Tibial nerve (tissue), 4 donors: ENCODE results near the gene PHAF1. TPM values are rescaled to one million over a fixed set of nuclear protein-coding genes. Genes with fewer than 3 reads are reported as not detected.
"Not testable (repeated sequence)": the region's sequence is repeated elsewhere in the genome, so short reads cannot be mapped to it uniquely, and the experiment has no call there.

ENCODE experiments used
- DNase-seq, 2 donors: peaks; one replicate each; pipeline ENCODE4 v3.0.0-alpha.2; 2019; ENCODE audit warnings: low spot score in 2 of 2
- H3K27ac ChIP-seq, 4 donors: fragments of 200-600 bp; sonication (generic) in 3 of 4; one replicate each; pipeline ENCODE4 v1.5.1; 2017 to 2019; ENCODE audit warnings: mild to moderate bottlenecking in 1 of 4
- H3K27me3 ChIP-seq, 2 donors: fragments of 200-600 bp; sonication (generic) in 1 of 2; one replicate each; pipeline versions ENCODE4 v1.5.1 to v1.6.0; 2017 to 2019
- H3K36me3 ChIP-seq, 3 donors: fragments of 200-600 bp; sonication (generic); one replicate each; pipeline ENCODE4 v1.5.1; 2018 to 2019
- H3K4me1 ChIP-seq, 4 donors: fragments of 200-600 bp; sonication (generic) in 3 of 4; one replicate each; pipeline ENCODE4 v1.5.1; 2017 to 2019
- H3K4me3 ChIP-seq, 4 donors: fragments of 200-600 bp; sonication (generic) in 3 of 4; one replicate each; pipeline ENCODE4 v1.5.1; 2017 to 2019; ENCODE audit warnings: mild to moderate bottlenecking in 1 of 4, moderate library complexity in 1 of 4
- H3K9me3 ChIP-seq, 4 donors: fragments of 200-600 bp; sonication (generic) in 3 of 4; one replicate each; pipeline ENCODE4 v1.5.1; 2017 to 2019
- CTCF ChIP-seq, 5 experiments: fragments of 200-600 bp in 3 of 5; fragments of 450-650 bp in 2 of 5; sonication (generic) in 3 of 5; IDR thresholded peaks; one replicate each; pipeline ENCODE4 v1.5.1; 2016 to 2019; ENCODE audit warnings: antibody characterized with exemption in 5 of 5, mild to moderate bottlenecking in 3 of 5, moderate library complexity in 2 of 5
- EP300 ChIP-seq, 2 donors: sonication (generic); formaldehyde crosslinking; IDR thresholded peaks; one replicate each; pipeline ENCODE4 v1.6.1; 2017; ENCODE audit warnings: antibody characterized with exemption in 2 of 2, mild to moderate bottlenecking in 1 of 2
- POLR2A ChIP-seq, 2 donors: fragments of 450-650 bp; IDR thresholded peaks; one replicate each; pipeline ENCODE4 v1.6.1; 2017; ENCODE audit warnings: antibody characterized with exemption in 2 of 2, mild to moderate bottlenecking in 2 of 2, moderate library complexity in 2 of 2
- WGBS, 2 donors: methylation state at CpG; one replicate each; pipeline ENCODE4 v1.1.5; 2018; 5-methylcytosine and 5-hydroxymethylcytosine counted together
- total RNA-seq, 4 donors: library from RNA; depleted of rRNA; stranded (reverse); fragments of >200 nt; gene quantifications; one replicate each; pipeline ENCODE4 v1.1.0, GENCODE V29; 2016

PHAF1 gene
- total RNA-seq, 4 donors from 2014 or later: 22.2 to 34.5 (median 28.1) TPM

GRCh38 chr16:67116388-67117311, 6.9 kb downstream of the PHAF1 start:
- TF ChIP-seq POLR2A (IDR thresholded peaks at IDR 0.05) (no peak), EP300 (IDR thresholded peaks at IDR 0.05) (no peak), CTCF (IDR thresholded peaks at IDR 0.05) (no peak)
- Histone ChIP-seq H3K36me3 (peaks cover 0 to 30% (median 4%) of the 10 kb centered on the region in 3 donors), H3K4me1 (peaks cover 0 to 46% (median 5%) of the 10 kb centered on the region in 4 donors)

GRCh38 chr16:67117716-67118115, 8.0 kb downstream of the PHAF1 start:
- Histone ChIP-seq H3K4me1 (peaks cover 0 to 36% (median 3%) of the 10 kb centered on the region in 4 donors), H3K36me3 (peaks cover 0 to 39% (median 9%) of the 10 kb centered on the region in 3 donors), H3K27ac (no peak overlapping the region), H3K27me3 (no peaks in the 10 kb centered on the region), H3K9me3 (no peaks in the 10 kb centered on the region), H3K4me3 (no peak overlapping the region)
- 96% methylated on average over 9 of the region's 9 CpGs for WGBS, 2 donors
- no peak for DNase-seq
- TF ChIP-seq CTCF (IDR thresholded peaks at IDR 0.05) (no peak), POLR2A (IDR thresholded peaks at IDR 0.05) (no peak), EP300 (IDR thresholded peaks at IDR 0.05) (no peak)

More at GRCh38 chr16:67116388-67117311, 6.9 kb downstream of the PHAF1 start:
- peak overlapping the region in 2 of 4 donors; percentile 38 to 59 for H3K27ac ChIP-seq
- no peaks in the 10 kb centered on the region for H3K9me3 ChIP-seq
- H3K4me3 ChIP-seq: no peak overlapping the region
- H3K27me3 ChIP-seq: no peaks in the 10 kb centered on the region
- 75 to 80% methylated on average over 13 of the region's 13 CpGs for WGBS, 2 donors
- DNase-seq: no peak

- no peak overlapping the region for H3K4me3 ChIP-seq
- no peaks in the 10 kb centered on the region for H3K9me3 ChIP-seq
- no peak for DNase-seq
- H3K27me3 ChIP-seq: no peaks in the 10 kb centered on the region
- H3K27ac ChIP-seq: no peak overlapping the region
- 83 to 89% methylated on average over 5 of the region's 5 CpGs for WGBS, 2 donors
- peaks cover 0 to 20% (median 3%) of the 10 kb centered on the region in 4 donors for H3K4me1 ChIP-seq
- H3K36me3 ChIP-seq: peaks cover 0 to 51% (median 9%) of the 10 kb centered on the region in 3 donors
- TF ChIP-seq POLR2A (IDR thresholded peaks at IDR 0.05) (no peak), EP300 (IDR thresholded peaks at IDR 0.05) (no peak)
Measured at GRCh38 chr16:67120025-67120424, 10.3 kb downstream of the PHAF1 start.

- DNase-seq, H3K4me3 ChIP-seq: not testable (repeated sequence)
- 94 to 95% methylated on average over 5 of the region's 5 CpGs for WGBS, 2 donors
Measured at GRCh38 chr16:67122799-67123198, 13.1 kb downstream of the PHAF1 start.

GRCh38 chr16:67128417-67128816, 18.7 kb downstream of the PHAF1 start:
- no peak for DNase-seq
- Histone ChIP-seq H3K27ac (no peak overlapping the region), H3K4me3 (no peak overlapping the region), H3K27me3 (no peaks in the 10 kb centered on the region), H3K36me3 (peaks cover 0 to 91% (median 6%) of the 10 kb centered on the region in 3 donors), H3K4me1 (no peaks in the 10 kb centered on the region), H3K9me3 (no peaks in the 10 kb centered on the region)
- no peak for TF ChIP-seq POLR2A (IDR thresholded peaks at IDR 0.05)
- TF ChIP-seq EP300 (IDR thresholded peaks at IDR 0.05): no peak
- no peak for TF ChIP-seq CTCF (IDR thresholded peaks at IDR 0.05)

More at GRCh38 chr16:67122799-67123198, 13.1 kb downstream of the PHAF1 start:
- H3K27ac ChIP-seq, H3K27me3 ChIP-seq, H3K9me3 ChIP-seq, H3K4me1 ChIP-seq: not testable (repeated sequence)
- H3K36me3 ChIP-seq: peaks cover 0 to 68% (median 9%) of the 10 kb centered on the region in 3 donors

- Histone ChIP-seq H3K4me1 (no peaks in the 10 kb centered on the region), H3K36me3 (peaks cover 0 to 93% (median 6%) of the 10 kb centered on the region in 3 donors), H3K9me3 (no peaks in the 10 kb centered on the region), H3K27ac (no peak overlapping the region), H3K4me3 (no peak overlapping the region), H3K27me3 (no peaks in the 10 kb centered on the region)
- no peak for DNase-seq
- TF ChIP-seq POLR2A (IDR thresholded peaks at IDR 0.05) (no peak), CTCF (IDR thresholded peaks at IDR 0.05) (no peak), EP300 (IDR thresholded peaks at IDR 0.05) (no peak)
- WGBS, 2 donors: 92 to 93% methylated on average over 3 of the region's 3 CpGs
Measured at GRCh38 chr16:67128887-67129286, 19.1 kb downstream of the PHAF1 start.
